HG03139 (cell line): ENCODE data around the gene OCA2.
"Not testable (repeated sequence)": the region's sequence is repeated elsewhere in the genome, so short reads cannot be mapped to it uniquely, and the experiment has no call there.

Experiments
- ATAC-seq: cut with Tn5 transposase; IDR thresholded peaks from one replicate; pipeline ENCODE4 v1.9.1; 2021; ENCODE audit not compliant: unreplicated experiment

The OCA2 gene

GRCh38 chr15:27787931-27788330 is 311.2 kb downstream of the OCA2 start:
- no peak for ATAC-seq

- ATAC-seq, result no peak
Observed at GRCh38 chr15:27784107-27784506, 315.0 kb downstream of the OCA2 start.

- no peak for ATAC-seq
Observed at GRCh38 chr15:27783678-27784077, 315.4 kb downstream of the OCA2 start.

- ATAC-seq, result no peak
Observed at GRCh38 chr15:27782125-27782524, 317.0 kb downstream of the OCA2 start.

GRCh38 chr15:27776501-27776900 is 322.6 kb downstream of the OCA2 start:
- ATAC-seq, result no peak

- no peak for ATAC-seq
Observed at GRCh38 chr15:27774638-27775037, 324.5 kb downstream of the OCA2 start.

- no peak for ATAC-seq
Observed at GRCh38 chr15:27774191-27774590, 324.9 kb downstream of the OCA2 start.

- no peak for ATAC-seq
Observed at GRCh38 chr15:27771892-27772291, 327.2 kb downstream of the OCA2 start.

GRCh38 chr15:27770769-27771554 is 328.2 kb downstream of the OCA2 start:
- no peak for ATAC-seq

- no peak for ATAC-seq
Observed at GRCh38 chr15:27770086-27770607, 329.0 kb downstream of the OCA2 start.

- ATAC-seq, result no peak
Observed at GRCh38 chr15:27769652-27770051, 329.5 kb downstream of the OCA2 start.

- ATAC-seq, result no peak
Observed at GRCh38 chr15:27768732-27769475, 330.2 kb downstream of the OCA2 start.

GRCh38 chr15:27767918-27768640 is 331.0 kb downstream of the OCA2 start:
- ATAC-seq, result no peak

GRCh38 chr15:27767430-27767829 is 331.7 kb downstream of the OCA2 start:
- ATAC-seq, result not testable (repeated sequence)

GRCh38 chr15:27764339-27764738 is 334.8 kb downstream of the OCA2 start:
- no peak for ATAC-seq

- ATAC-seq, result no peak
Observed at GRCh38 chr15:27763514-27763913, 335.6 kb downstream of the OCA2 start.

GRCh38 chr15:27762471-27762870 is 336.6 kb downstream of the OCA2 start:
- ATAC-seq, result no peak

- ATAC-seq, result no peak
Observed at GRCh38 chr15:27757052-27757451, 342.1 kb downstream of the OCA2 start.

GRCh38 chr15:27752691-27753090 is 346.4 kb downstream of the OCA2 start:
- ATAC-seq, result no peak

- no peak for ATAC-seq
Observed at GRCh38 chr15:27747997-27748396, 351.1 kb downstream of the OCA2 start.

- no peak for ATAC-seq
Observed at GRCh38 chr15:27746401-27746955, 352.6 kb downstream of the OCA2 start.
